B cell (primary cell): ENCODE measurements around the gene PAPLN.

Experiments
- EZH2 ChIP-seq: IDR thresholded peaks from 2 replicates; pipeline ENCODE4 v1.6.1; 2012; ENCODE audit warnings: borderline replicate concordance, low read depth, mild to moderate bottlenecking, moderate library complexity, low read length; ENCODE audit not compliant: insufficient read depth, poor library complexity, severe bottlenecking
- TF ChIP-seq, protein P1 (sequence below): fragments of 200-600 bp; IDR thresholded peaks from one replicate; pipeline ENCODE4 v1.8.0; 2022; ENCODE audit warnings: antibody characterized with exemption, mild to moderate bottlenecking

DNA sequence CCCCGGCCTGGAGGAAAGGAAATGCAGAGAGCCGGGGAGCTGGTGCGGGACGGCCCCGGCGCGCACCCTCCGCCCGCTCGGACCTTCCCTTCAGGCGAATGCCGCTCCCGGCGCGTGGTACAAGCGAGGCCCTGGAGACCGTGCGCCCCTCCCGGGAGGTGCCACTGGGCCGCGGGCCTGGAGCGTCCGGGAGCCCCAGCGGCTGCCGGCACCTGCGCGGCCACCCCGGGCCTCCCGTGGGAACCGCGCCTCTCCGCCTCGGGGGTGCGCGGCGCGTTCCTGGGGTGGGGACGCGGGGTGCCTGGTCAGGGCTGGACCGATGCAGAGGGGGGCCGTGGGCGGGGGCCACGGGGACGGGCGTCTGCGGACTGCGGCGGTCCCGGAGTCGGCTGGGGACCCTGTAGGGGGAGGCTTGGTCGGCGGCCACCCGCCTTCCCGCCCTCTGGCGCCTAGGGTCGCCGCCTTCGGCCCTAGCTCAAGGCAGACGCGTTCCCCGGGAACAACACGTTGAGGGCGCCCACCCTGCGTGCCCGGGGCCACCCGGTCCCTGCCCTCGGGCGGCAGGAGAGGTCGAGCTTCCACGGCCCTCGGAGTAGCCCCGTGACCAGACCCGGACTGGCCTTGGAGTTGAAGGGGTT, 599 bp downstream of the PAPLN start:
- TF ChIP-seq EZH2, result peak; percentile 71
- TF ChIP-seq, protein P1, sequence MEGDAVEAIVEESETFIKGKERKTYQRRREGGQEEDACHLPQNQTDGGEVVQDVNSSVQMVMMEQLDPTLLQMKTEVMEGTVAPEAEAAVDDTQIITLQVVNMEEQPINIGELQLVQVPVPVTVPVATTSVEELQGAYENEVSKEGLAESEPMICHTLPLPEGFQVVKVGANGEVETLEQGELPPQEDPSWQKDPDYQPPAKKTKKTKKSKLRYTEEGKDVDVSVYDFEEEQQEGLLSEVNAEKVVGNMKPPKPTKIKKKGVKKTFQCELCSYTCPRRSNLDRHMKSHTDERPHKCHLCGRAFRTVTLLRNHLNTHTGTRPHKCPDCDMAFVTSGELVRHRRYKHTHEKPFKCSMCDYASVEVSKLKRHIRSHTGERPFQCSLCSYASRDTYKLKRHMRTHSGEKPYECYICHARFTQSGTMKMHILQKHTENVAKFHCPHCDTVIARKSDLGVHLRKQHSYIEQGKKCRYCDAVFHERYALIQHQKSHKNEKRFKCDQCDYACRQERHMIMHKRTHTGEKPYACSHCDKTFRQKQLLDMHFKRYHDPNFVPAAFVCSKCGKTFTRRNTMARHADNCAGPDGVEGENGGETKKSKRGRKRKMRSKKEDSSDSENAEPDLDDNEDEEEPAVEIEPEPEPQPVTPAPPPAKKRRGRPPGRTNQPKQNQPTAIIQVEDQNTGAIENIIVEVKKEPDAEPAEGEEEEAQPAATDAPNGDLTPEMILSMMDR, result no peak
